Measurements from ENCODE around the gene SLC39A3. TPM values are rescaled to one million over a fixed set of nuclear protein-coding genes. Genes with fewer than 3 reads are reported as not detected.

The SLC39A3 gene
- total RNA-seq, 1 experiment from 2014 or later: 67.6 TPM

DNA sequence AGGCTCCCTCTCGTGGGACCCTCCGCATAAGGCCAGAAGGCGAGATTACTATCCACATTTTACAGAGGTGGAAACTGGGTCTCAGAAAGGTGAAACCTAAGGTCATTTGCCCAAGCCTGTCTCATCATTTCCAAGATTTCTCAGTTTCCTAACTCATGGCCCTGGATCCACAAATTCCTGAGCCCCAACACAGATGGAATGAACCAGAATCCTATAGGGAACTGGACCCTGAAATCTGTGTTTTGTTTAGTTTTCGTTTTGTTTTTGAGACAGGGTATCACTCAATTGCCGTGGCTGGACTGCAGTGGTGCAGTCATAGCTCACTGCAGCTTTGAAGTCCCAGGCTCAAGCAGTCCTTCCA is 36.8 kb downstream of the SLC39A3 start:
- Histone ChIP-seq H3K4me1 (replicated peaks) (no peaks in the 10 kb centered on the region), H3K27ac (no peak overlapping the region), H3K36me3 (no peaks in the 10 kb centered on the region), H3K27me3 (replicated peaks) (peaks cover 52% of the 10 kb centered on the region), H3K4me3 (no peak overlapping the region), H3K9me3 (replicated peaks) (no peaks in the 10 kb centered on the region)
- DNase-seq (ENCODE audit: low read depth in 1 of 2, low spot score in 2 of 2): no peak

GRCh38 chr19:2702170-2703076 is 37.4 kb downstream of the SLC39A3 start, which contains the start of gene GNG7:
GNG7 (minus strand) TSS chr19:2702694; CDS start chr19:2520688, 182,006 bp downstream.
- Histone ChIP-seq H3K4me1 (replicated peaks) (no peaks in the 10 kb centered on the region), H3K9me3 (replicated peaks) (no peaks in the 10 kb centered on the region), H3K4me3 (no peak within 1 kb of the TSS), H3K36me3 (no peaks in the 10 kb centered on the region), H3K27me3 (replicated peaks) (peaks cover 48% of the 10 kb centered on the region), H3K27ac (no peak within 1 kb of the TSS)
- no peak for DNase-seq (ENCODE audit: low read depth in 1 of 2, low spot score in 2 of 2)

- H3K27me3 ChIP-seq (replicated peaks): peaks cover 50% of the 10 kb centered on the region
- H3K4me3 ChIP-seq: no peak overlapping the region
- no peaks in the 10 kb centered on the region for H3K4me1 ChIP-seq (replicated peaks)
- no peaks in the 10 kb centered on the region for H3K9me3 ChIP-seq (replicated peaks)
- no peak for DNase-seq (ENCODE audit: low read depth in 1 of 2, low spot score in 2 of 2)
- no peaks in the 10 kb centered on the region for H3K36me3 ChIP-seq
- no peak overlapping the region for H3K27ac ChIP-seq
Observed at GRCh38 chr19:2701361-2702169, 38.3 kb downstream of the SLC39A3 start.

DNA sequence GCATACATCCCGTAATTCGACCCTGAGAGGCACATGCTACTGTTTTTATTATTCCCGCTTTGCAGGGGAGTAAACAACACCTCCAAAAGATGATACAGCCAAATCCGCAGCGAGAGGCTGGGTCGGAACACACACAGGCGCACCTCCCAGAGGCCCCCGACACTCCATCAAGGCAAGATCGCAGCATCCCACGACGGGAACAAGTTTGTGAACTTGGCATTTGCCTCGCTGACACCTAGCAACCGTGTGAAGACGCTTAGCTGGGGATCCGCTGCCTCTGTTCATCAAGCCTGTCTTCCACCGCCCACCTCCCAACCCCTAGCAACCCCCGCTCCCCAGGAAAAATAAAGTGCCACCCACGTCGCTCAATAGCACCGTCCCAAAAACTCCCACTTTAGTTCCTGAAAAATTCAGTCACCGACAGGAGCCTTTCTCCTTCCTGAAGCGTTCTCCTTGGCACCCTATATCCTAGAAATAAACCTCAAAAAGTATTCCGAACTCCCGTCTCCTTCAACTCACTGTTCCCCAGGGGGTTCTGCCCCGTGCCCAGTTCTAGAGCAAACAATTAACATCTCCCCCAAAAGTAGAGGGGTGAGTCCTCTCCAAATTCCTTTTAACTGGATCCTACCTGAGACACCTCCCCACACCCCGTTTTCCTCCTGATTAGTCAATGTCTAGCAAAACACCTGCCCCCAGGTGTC is 39.0 kb downstream of the SLC39A3 start:
- no peak overlapping the region for H3K27ac ChIP-seq
- no peaks in the 10 kb centered on the region for H3K9me3 ChIP-seq (replicated peaks)
- no peaks in the 10 kb centered on the region for H3K36me3 ChIP-seq
- H3K27me3 ChIP-seq (replicated peaks): peaks cover 50% of the 10 kb centered on the region
- no peaks in the 10 kb centered on the region for H3K4me1 ChIP-seq (replicated peaks)
- no peak for DNase-seq (ENCODE audit: low read depth in 1 of 2, low spot score in 2 of 2)
- H3K4me3 ChIP-seq: no peak overlapping the region

DNA sequence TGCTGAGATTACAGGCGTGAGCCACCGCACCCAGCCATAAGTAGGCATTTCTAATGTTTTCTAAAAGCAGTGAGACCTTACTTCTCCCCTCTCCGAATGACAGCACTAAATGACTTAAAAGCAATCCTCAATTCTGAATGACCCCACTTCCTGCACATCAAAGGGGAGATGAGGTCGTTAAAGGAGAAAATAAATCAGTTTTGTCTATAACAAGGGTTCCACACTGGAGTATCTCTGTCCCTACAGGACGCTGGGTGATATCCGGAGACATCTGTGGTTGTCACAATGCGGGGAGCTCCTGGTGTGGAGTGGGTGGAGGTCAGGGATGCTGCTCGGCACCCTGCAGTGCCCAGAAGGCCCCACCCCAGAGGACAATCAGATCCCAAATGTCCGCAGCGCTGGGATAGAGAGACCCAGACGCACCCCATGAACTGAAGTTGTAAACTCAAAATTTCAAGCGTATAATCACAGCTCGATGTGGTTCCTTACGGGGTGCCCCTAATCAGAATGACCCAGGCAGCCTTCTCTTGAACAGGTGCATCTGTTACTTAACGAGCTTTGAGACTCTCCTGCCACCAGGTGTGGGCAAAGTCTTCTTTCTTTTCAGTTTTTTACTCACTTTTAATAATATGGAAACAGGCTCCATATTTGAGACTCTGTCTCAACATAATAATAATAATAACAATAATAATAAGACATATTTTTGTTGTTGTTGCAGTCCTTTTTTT is 40.2 kb downstream of the SLC39A3 start:
- peaks cover 52% of the 10 kb centered on the region for H3K27me3 ChIP-seq (replicated peaks)
- no peak overlapping the region for H3K4me3 ChIP-seq
- H3K27ac ChIP-seq: no peak overlapping the region
- H3K4me1 ChIP-seq (replicated peaks): no peaks in the 10 kb centered on the region
- no peak for DNase-seq (ENCODE audit: low read depth in 1 of 2, low spot score in 2 of 2)
- no peaks in the 10 kb centered on the region for H3K9me3 ChIP-seq (replicated peaks)
- no peaks in the 10 kb centered on the region for H3K36me3 ChIP-seq

DNA sequence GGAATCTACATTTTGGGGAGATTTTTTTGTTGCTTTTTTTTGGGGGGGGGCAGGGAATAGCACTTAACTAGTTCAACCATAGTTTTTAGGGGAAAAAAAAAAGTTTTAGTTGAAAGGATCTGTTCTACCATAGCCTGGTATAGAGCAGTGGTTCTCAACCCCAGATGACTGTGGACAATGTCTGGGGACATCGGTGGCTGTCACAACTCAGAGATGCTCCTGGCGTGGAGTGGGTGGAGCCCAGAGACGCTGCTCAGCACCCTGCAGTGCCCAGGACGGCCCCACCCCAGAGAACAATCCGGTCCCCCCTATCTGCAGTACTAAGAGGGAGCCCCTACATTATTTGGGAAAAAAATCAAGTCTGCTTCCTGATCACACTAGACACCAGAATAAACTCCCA is 45.6 kb downstream of the SLC39A3 start:
- H3K4me1 ChIP-seq (replicated peaks): no peaks in the 10 kb centered on the region
- H3K36me3 ChIP-seq: no peaks in the 10 kb centered on the region
- H3K9me3 ChIP-seq (replicated peaks): no peaks in the 10 kb centered on the region
- no peak for DNase-seq (ENCODE audit: low read depth in 1 of 2, low spot score in 2 of 2)
- no peak overlapping the region for H3K4me3 ChIP-seq
- peaks cover 26% of the 10 kb centered on the region for H3K27me3 ChIP-seq (replicated peaks)
- no peak overlapping the region for H3K27ac ChIP-seq

- no peak for DNase-seq (ENCODE audit: low read depth in 1 of 2, low spot score in 2 of 2)
- Histone ChIP-seq H3K36me3 (no peaks in the 10 kb centered on the region), H3K4me1 (replicated peaks) (no peaks in the 10 kb centered on the region), H3K4me3 (no peak overlapping the region), H3K9me3 (replicated peaks) (no peaks in the 10 kb centered on the region), H3K27me3 (replicated peaks) (peaks cover 25% of the 10 kb centered on the region), H3K27ac (no peak overlapping the region)
Observed at GRCh38 chr19:2693492-2694160, 46.2 kb downstream of the SLC39A3 start.

GRCh38 chr19:2691951-2692350 is 47.9 kb downstream of the SLC39A3 start:
- DNase-seq (ENCODE audit: low read depth in 1 of 2, low spot score in 2 of 2): no peak
- no peak overlapping the region for H3K4me3 ChIP-seq
- no peaks in the 10 kb centered on the region for H3K4me1 ChIP-seq (replicated peaks)
- peaks cover 20% of the 10 kb centered on the region; the same call in 1 of the 2 replicates for H3K27me3 ChIP-seq (replicated peaks)
- H3K9me3 ChIP-seq (replicated peaks): no peaks in the 10 kb centered on the region
- H3K27ac ChIP-seq: no peak overlapping the region
- H3K36me3 ChIP-seq: no peaks in the 10 kb centered on the region

DNA sequence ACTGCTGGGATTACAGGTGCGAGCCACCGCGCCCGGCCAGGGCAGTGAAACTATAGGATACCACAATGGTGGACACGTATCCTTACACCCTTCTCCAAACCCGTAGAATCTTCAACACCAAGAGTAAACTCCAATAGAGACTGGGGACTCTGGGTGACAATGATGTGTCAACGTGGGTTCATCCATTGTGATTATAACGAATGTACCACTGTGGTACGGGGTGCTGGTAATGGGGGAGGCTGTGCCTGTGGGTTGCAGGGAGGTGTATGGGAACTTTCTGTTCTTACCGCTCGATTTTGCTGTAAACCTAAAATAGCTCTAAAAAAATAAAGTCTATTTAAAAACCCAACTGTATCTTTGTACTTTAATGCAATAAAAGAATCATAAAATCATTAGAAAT is 49.0 kb downstream of the SLC39A3 start:
- Histone ChIP-seq H3K4me3 (no peak overlapping the region), H3K4me1 (replicated peaks) (no peaks in the 10 kb centered on the region), H3K36me3 (no peaks in the 10 kb centered on the region), H3K9me3 (replicated peaks) (no peaks in the 10 kb centered on the region), H3K27ac (no peak overlapping the region), H3K27me3 (replicated peaks) (peaks cover 17% of the 10 kb centered on the region; the same call in 1 of the 2 replicates)
- no peak for DNase-seq (ENCODE audit: low read depth in 1 of 2, low spot score in 2 of 2)

DNA sequence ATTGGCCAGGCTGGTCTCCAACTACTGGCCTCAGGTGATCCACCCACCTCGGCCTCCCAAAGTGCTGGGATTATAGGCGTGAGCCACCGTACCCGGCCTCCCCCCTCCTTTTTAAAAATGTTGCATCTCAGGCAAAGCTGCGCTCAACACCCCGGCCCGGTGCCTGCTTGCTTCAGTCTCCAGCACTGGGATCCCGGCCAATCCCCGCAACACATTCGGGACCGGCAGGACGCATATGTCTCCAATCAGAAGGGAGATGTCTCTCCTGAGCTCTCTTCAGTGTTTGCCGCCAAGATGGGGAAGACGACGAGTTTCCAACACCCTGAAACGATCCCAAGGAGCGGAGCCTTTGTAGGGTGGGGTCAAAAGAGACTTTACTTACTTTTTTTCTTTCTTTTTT is 53.5 kb downstream of the SLC39A3 start:
- DNase-seq (ENCODE audit: low read depth in 1 of 2, low spot score in 2 of 2): no peak
- Histone ChIP-seq H3K4me3 (no peak overlapping the region), H3K27me3 (replicated peaks) (no peaks in the 10 kb centered on the region)

GRCh38 chr19:2685204-2685704 is 54.6 kb downstream of the SLC39A3 start:
- H3K27me3 ChIP-seq (replicated peaks): no peaks in the 10 kb centered on the region
- no peak overlapping the region for H3K4me3 ChIP-seq
- H3K4me1 ChIP-seq (replicated peaks): no peaks in the 10 kb centered on the region
- H3K9me3 ChIP-seq (replicated peaks): no peaks in the 10 kb centered on the region
- DNase-seq (ENCODE audit: low read depth in 1 of 2, low spot score in 2 of 2): no peak
- H3K36me3 ChIP-seq: no peaks in the 10 kb centered on the region
- no peak overlapping the region for H3K27ac ChIP-seq

More for the DNA sequence above, 53.5 kb downstream of the SLC39A3 start:
- no peaks in the 10 kb centered on the region for H3K36me3 ChIP-seq
- no peaks in the 10 kb centered on the region for H3K9me3 ChIP-seq (replicated peaks)
- H3K27ac ChIP-seq: no peak overlapping the region
- no peaks in the 10 kb centered on the region for H3K4me1 ChIP-seq (replicated peaks)

GRCh38 chr19:2683430-2684003 is 56.3 kb downstream of the SLC39A3 start:
- H3K27me3 ChIP-seq (replicated peaks): no peaks in the 10 kb centered on the region
- H3K36me3 ChIP-seq: no peaks in the 10 kb centered on the region
- H3K4me1 ChIP-seq (replicated peaks): no peaks in the 10 kb centered on the region
- no peaks in the 10 kb centered on the region for H3K9me3 ChIP-seq (replicated peaks)
- H3K4me3 ChIP-seq: no peak overlapping the region
- no peak overlapping the region for H3K27ac ChIP-seq
- DNase-seq (ENCODE audit: low read depth in 1 of 2, low spot score in 2 of 2): no peak
